GM12801 (cell line): ENCODE results near the gene SYT4.

Source experiments
- TF ChIP-seq, protein P1 (sequence below): IDR thresholded peaks from one replicate; pipeline ENCODE4 v1.5.1; 2011; ENCODE audit warnings: control low read depth; ENCODE audit not compliant: insufficient read length; ENCODE audit errors: extremely low read depth

Gene SYT4

DNA sequence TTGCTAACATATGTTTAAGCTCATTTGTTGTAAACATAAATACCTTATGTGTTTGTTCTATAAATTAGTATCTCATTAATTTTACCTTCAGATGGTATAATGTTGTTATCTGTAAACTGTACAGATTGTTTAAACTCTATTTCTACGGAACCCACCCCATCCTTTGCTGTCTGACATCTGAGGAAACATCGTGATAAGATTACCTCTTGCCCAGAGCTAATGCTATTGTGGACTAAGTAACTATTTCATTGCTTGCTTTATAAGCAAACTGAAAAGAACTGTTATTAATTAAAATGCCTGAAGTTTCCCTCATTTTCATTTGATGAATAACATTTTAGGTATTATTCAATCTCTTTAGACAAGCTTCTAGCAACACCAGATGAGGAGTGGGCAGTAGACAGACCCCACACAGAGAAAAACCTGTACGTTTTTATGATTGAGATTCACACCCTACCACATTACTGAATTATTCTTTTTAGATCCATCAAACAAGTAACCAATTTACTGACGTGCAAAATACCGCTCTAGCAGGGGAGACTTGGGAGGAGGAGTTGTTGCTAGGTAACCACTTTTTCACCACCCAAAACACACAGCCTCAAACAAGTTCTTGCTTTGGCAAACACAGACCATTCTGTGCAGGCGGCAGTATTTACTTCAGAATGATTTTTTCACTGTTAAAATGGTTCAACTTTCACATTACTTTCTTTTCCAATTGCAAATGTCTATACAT is 1.9 kb upstream of the SYT4 start:
- TF ChIP-seq, protein P1, sequence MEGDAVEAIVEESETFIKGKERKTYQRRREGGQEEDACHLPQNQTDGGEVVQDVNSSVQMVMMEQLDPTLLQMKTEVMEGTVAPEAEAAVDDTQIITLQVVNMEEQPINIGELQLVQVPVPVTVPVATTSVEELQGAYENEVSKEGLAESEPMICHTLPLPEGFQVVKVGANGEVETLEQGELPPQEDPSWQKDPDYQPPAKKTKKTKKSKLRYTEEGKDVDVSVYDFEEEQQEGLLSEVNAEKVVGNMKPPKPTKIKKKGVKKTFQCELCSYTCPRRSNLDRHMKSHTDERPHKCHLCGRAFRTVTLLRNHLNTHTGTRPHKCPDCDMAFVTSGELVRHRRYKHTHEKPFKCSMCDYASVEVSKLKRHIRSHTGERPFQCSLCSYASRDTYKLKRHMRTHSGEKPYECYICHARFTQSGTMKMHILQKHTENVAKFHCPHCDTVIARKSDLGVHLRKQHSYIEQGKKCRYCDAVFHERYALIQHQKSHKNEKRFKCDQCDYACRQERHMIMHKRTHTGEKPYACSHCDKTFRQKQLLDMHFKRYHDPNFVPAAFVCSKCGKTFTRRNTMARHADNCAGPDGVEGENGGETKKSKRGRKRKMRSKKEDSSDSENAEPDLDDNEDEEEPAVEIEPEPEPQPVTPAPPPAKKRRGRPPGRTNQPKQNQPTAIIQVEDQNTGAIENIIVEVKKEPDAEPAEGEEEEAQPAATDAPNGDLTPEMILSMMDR = no peak

DNA sequence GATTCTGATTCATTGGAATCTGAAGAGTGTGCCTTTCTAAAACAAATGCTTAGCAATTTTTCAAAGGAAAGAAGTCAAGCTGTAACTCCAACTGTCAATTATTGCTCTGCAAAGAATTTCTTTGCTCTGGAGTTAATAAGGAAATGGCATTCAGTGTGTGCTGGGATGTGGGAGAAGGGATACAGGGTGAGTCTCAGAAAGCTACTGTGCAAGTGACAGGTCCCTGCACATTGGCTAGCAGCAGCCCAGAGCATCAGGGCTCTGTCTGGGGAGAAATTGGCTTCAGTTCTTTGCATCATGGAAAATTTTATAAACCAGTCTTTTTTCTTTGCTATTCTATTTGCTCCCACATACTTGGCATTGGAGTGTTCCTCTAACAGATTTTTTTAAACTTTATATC is 1.1 kb upstream of the SYT4 start:
- TF ChIP-seq, protein P1 = no peak

DNA sequence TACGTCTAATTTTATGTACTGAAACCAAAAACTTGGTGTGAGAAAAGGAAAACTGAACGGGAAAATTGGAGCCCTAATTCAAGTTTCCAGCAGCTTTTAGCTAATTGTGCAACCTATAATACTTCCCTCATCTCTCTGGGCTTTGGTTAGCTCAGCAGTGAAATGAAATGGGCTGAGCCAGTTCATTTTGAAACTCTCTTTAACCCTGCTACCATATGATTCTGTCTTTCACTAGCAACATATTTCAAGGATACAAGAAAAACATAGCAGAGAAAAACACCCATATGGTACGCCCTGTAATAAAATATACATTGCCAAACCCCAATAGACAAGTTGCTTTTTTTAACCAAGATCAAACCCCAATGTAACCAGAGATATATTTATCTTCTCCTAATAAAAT is 799 bp downstream of the SYT4 start:
- TF ChIP-seq, protein P1 = no peak

DNA sequence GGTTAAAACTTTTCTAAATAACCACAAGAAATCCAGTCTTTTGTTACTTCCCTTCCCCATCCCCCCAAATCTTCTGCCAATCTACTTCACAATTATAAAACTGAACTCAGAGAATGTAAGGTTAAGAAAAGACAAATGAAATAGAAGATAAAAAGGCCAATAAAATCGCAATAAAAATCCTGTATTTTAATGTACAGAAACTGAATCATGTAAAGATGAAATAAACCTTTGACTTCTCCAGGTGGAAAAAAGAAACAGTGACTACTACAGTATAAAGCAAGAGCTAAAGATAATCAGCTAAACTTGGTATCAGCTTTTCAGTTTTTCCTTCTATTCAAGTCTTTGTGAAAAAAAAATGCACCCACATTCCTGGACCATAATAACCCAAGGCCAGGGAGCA is 1.7 kb downstream of the SYT4 start:
- TF ChIP-seq, protein P1 = no peak

DNA sequence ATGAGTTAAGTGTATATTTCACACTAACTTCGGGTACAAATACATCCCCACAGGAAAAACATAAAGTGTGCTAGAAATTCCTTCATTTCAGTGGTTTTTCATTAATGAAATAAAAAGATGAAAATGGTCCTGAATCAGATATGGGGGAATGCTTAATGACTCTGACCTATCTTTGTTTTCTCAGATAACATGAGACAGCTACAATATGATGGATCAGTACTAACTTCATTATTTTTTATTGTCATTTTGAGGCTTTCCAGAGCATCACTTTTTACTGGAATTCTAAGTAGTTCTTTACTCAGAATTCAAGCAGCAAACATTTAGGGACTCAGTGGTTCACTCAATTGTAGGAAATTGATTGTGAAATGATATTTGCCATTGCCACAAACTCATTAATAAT is 2.8 kb downstream of the SYT4 start:
- TF ChIP-seq, protein P1 = no peak

DNA sequence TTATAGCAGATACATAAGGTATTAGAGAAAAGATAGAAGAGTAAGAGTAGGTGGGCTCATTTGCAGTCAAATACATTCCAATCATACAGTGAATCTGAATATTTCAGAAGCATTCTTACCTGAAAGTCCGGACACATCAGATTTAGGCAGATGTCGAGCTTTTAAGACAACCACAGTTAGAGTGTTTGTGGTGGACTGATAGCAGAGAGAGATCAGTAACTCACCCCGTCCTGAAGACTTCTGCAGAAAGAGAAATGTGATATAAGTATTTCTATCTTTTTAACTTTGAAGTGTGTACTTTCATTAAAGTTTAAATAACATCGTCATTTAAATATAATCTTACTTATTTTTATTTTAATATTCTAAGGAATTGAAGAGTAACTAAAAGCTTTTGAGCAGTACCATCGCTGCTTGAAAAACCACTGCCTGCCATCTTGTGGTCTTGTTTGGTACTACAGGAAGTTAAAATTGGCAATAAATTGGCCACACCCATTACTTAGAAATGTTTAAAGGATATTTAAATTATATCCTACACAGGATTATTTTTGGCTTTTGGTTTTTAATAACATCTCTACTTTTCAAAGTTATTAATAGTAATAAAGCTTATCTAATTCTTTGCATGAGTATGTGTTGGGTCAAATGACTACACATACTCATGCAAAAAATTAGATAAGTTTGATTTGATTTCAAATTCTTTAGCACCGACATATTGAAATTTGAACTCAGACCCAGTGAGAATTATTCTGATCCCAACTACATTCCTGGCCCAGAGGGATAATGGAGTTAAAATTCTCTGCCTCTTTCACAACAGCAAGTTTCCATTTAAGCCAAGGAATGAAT is 5.5 kb downstream of the SYT4 start:
- TF ChIP-seq, protein P1 = no peak

DNA sequence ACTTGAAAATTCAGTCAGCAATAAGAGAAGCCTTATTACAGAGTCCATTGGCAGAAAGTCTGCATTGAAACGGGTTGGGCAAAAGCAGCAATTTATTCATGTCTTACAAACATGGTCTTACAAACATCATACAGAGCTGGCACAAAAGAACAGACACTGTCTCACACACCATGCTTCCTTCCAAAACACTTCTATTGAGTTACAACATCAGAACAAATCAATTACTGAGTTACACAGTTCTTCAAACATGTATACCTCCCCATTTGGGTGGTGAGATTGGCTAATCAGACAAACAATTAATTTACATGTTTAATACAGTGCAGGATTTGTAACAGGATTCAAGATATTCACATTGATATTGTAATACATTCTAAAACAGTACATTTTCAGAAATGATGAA is 9.5 kb downstream of the SYT4 start:
- TF ChIP-seq, protein P1 = no peak
